GM19395 (cell line): ENCODE measurements around the gene AGBL4.

Experiments
- ATAC-seq: cut with Tn5 transposase; IDR thresholded peaks from one replicate; pipeline ENCODE4 v1.9.1; 2021; ENCODE audit warnings: mild to moderate bottlenecking, moderate library complexity; ENCODE audit not compliant: unreplicated experiment

AGBL4 gene

DNA sequence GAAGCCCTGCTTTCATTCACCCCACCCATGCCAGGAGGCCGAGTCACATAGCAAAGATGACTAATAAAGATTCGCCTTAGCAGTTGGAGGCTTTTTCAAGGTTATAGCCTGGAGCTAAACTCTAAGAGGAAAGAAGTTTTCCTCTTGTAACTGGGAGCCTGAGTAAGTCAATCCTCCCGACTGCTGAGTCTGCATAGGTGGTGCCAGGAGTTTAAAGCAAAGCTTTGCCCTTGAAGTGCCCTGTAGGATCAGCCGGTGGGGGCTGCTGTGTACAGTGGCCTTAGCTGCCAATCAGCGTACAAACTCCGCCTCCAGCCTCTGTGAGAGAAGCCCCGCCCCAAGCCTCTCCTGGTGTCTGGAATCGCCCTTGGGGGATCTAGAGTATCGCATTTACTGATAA lies 1404.2 kb downstream of the AGBL4 start:
- no peak for ATAC-seq

- no peak for ATAC-seq
These were observed 1406.5 kb downstream of the AGBL4 start for GRCh38 chr1:48617252-48617651.

DNA sequence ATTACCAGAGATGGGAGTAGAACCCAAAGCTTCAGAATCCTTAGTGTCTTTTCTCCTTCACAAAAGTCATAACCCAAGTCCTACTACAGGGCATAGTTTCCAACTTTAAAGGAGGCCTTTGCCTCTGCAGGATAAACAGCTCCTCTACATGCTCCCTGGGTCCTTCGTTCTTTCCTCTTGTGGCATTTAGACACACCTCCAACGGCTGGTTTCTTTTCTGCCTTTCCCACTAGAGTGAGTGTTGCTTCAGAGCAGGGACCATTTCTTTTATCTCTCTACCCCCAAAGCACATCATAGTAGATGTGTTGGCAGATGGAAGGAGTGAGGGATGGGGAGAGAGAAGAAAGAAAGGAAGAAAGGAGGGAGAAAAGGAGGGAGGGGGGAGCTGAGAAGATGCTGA lies 1407.0 kb downstream of the AGBL4 start:
- ATAC-seq = no peak

- ATAC-seq = no peak
These were observed 1411.9 kb downstream of the AGBL4 start for GRCh38 chr1:48611841-48612240.

GRCh38 chr1:48610628-48611542 lies 1412.9 kb downstream of the AGBL4 start:
- no peak for ATAC-seq

DNA sequence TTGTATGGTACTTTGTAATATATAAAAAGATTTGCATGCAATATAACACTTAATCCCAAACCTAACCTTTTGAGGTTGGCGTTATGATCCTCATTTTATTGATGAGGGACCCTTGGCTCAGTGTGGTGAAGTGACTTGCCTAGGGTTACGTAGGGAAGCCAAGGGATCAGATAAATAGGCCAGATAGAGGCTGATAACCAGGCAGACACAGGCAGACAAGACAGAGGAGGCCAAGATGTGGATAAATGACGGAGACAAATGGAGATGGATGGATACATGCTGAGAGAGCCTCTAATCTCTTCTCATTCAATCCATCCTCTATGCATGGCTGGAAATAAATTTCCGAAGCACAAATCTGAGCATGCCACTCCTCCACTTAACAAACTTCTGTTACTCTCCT lies 1414.9 kb downstream of the AGBL4 start:
- no peak for ATAC-seq

DNA sequence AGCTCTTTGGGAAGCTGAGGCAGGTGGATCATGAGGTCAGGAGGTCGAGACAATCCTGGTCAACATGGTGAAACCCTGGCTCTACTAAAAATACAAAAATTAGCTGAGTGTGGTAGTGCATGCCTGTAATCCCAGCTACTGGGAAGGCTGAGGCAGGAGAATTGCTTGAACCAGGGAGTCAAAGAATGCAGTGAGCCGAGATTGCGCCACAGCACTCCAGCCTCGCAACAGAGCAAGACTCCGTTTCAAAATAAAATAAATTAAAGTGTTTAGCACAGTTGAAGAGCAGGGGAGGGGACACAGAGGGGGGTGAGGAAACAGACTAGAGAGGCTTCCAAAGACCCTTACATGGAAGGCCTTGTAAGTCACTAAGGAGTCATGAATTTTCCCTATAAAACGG lies 1420.5 kb downstream of the AGBL4 start:
- ATAC-seq = no peak

- no peak for ATAC-seq
These were observed 1421.4 kb downstream of the AGBL4 start for GRCh38 chr1:48602349-48602748.

- ATAC-seq = no peak
These were observed 1423.6 kb downstream of the AGBL4 start for GRCh38 chr1:48600182-48600581.

DNA sequence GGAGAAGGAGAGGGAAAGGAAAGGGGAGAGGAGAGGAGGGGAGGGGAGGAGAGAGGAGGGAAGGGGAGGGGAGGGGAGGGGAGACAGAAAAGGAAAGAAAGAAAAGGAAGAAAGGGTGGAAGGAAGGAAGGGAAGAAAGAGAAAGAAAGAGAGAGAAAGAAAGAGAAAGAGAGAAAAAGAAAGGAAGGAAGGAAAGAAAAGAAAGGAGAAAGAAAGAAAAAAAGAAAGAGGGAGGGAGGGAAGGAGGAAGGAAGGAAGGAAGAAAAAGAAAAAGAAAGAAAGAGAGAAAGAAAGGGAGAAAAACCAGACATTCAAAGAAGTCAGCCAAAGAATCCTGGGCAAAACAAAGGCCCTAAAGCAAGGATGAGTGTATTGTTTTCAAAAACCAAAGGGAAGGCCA lies 1426.1 kb downstream of the AGBL4 start:
- no peak for ATAC-seq

DNA sequence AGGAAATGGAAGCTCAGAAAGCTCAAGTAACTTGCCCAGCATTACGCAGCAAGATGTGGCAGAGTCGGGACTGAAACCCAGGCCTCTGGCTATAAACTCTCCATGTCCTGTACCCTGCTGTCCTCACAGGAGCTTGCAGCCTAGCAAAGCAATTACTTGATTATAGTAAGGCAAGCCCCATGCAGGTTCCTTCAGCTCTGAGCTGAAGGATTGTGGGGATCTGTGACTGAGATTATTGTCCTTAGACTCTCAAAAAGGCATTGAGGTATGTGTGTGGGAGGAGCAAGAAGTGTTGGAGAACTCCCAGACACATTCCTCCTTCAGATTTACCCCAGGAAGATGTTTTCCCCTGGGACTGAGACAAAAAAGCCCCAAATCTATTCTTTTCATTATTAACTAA lies 1427.7 kb downstream of the AGBL4 start:
- ATAC-seq = no peak

DNA sequence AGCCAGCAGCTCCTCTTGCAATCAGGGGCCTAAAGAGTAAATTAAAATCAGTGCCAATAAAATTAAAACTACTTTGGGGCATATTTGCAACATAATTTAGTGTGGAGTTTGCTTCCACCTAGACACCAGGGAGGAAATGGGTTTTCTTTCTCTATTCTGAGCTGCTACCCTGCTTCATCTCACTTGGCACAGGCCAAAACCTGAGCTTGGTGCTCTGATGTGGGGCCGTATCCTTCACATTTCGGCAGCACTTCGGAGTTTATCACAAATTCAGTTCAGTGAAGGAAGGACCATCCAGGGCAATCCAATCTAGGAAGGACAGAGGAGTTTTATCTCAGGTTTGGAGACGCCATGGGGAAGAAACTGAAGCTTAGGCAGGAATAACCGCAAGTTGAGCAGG lies 1428.1 kb downstream of the AGBL4 start:
- ATAC-seq = no peak

GRCh38 chr1:48592330-48592729 lies 1431.4 kb downstream of the AGBL4 start:
- no peak for ATAC-seq

DNA sequence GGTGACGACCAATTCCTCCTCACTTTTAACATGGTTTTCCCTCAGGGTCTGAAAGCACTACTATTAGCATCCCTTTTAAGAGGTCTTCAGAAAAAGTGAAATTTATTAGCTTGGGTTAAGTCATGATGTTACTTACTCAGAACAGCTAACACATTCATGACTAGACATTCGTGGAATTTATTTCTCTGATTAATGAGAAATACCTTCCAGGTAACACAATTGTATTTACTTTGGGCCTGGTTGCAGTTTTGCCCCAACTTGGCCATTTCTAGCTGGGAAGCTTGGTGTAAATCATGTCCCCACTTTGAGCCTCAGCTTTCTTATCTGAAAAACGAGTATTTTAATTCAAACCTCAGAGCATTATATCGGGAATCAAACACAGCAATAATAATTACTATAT lies 1432.6 kb downstream of the AGBL4 start:
- no peak for ATAC-seq

DNA sequence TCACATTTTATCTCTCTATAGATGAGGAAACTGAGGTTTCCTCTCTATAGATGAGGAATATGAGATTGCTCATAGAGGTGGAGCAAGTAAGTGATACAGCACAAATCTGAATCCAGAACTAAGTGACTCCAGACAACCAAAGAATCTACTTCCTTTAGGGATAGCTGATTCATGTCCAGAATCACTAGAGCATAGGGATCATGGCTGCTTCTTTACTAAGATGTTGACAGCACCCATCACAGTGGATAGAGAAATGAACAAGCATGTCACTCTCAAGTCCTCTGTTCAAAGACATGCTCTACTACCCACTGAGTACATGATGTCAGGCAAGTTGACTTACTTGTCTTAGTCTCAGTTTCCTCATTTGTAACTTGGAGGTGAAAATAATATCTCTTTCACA lies 1435.7 kb downstream of the AGBL4 start:
- ATAC-seq = no peak

DNA sequence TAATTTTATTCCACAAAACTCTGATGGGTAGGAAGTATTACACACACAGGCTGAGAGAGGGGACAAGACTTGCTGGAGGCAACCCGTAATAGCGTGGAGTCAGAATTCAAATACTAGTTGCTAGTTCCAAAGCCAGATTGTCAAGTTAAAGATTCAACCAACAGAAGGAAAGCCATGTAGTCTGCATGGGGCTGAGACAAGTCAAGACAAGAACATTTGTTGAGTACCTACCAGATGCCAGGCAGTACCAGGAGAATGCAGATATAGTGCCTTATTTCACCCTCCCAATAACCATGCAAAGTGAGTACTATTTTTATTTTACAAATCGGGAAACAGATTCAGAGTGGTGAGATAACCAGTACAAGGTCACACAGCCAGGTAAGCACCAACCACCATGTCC lies 1441.3 kb downstream of the AGBL4 start:
- ATAC-seq = no peak

- no peak for ATAC-seq
These were observed 1442.5 kb downstream of the AGBL4 start for GRCh38 chr1:48581270-48581669.

- ATAC-seq = no peak
These were observed 1447.2 kb downstream of the AGBL4 start for GRCh38 chr1:48576565-48576964.

- peak; percentile 78 for ATAC-seq
These were observed 1451.0 kb downstream of the AGBL4 start for GRCh38 chr1:48572646-48573258.

GRCh38 chr1:48572134-48572533 lies 1451.6 kb downstream of the AGBL4 start:
- ATAC-seq = no peak

GRCh38 chr1:48571303-48571987 lies 1452.3 kb downstream of the AGBL4 start:
- ATAC-seq = no peak

- no peak for ATAC-seq
These were observed 1453.2 kb downstream of the AGBL4 start for GRCh38 chr1:48570568-48570967.
